Prostate gland (tissue), 2 donors: ENCODE data around the gene PSMC6.

Source experiments
- POLR2A ChIP-seq: fragments of 450-650 bp; IDR thresholded peaks from one replicate; pipeline ENCODE4 v1.6.1; 2016; ENCODE audit warnings: antibody characterized with exemption, mild to moderate bottlenecking
- TF ChIP-seq, protein P1 (sequence below), 4 experiments: fragments of 200-600 bp in 2 of 4; fragments of 450-650 bp in 2 of 4; sonication (generic) in 2 of 4; IDR thresholded peaks; 1 replicate in 3 of 4; 2 replicates in 1 of 4; pipeline ENCODE4 v1.5.1; 2016 to 2019; ENCODE audit warnings: antibody characterized with exemption in 4 of 4, mild to moderate bottlenecking in 2 of 4, moderate library complexity in 2 of 4

DNA sequence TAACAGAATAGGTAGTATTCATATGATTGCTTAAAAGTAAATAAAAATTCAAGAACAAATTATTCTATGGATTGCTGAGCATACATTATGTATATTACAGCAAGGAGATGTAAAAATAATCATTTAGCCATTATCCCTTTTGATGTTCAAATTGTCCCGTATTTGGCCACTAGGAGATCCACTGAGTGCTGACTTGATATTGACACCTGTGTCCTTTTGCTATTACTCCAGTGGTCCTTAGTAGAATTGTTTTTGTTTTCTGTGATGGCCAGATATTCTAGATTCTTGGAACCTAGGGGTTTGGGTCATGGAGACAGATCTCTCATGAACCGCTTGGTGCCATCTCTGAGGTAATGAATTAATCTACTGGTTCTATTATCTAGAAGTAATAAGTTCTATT lies 28.4 kb upstream of the PSMC6 start:
- TF ChIP-seq, protein P1, sequence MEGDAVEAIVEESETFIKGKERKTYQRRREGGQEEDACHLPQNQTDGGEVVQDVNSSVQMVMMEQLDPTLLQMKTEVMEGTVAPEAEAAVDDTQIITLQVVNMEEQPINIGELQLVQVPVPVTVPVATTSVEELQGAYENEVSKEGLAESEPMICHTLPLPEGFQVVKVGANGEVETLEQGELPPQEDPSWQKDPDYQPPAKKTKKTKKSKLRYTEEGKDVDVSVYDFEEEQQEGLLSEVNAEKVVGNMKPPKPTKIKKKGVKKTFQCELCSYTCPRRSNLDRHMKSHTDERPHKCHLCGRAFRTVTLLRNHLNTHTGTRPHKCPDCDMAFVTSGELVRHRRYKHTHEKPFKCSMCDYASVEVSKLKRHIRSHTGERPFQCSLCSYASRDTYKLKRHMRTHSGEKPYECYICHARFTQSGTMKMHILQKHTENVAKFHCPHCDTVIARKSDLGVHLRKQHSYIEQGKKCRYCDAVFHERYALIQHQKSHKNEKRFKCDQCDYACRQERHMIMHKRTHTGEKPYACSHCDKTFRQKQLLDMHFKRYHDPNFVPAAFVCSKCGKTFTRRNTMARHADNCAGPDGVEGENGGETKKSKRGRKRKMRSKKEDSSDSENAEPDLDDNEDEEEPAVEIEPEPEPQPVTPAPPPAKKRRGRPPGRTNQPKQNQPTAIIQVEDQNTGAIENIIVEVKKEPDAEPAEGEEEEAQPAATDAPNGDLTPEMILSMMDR (IDR thresholded peaks at IDR 0.05), result no peak
- TF ChIP-seq POLR2A, result no peak
